HepG2 (cell line): ENCODE measurements around the gene LDAH. TPM values are rescaled to one million over a fixed set of nuclear protein-coding genes. Genes with fewer than 3 reads are reported as not detected.

Experiments
- ARID5B ChIP-seq: IDR thresholded peaks from 2 replicates; pipeline ENCODE4 v1.4.0; 2020; ENCODE audit warnings: mild to moderate bottlenecking, missing genetic modification reagents
- ATRX ChIP-seq: sonication (generic); formaldehyde crosslinking; IDR thresholded peaks from 2 replicates; pipeline ENCODE4 v1.4.0; 2020; ENCODE audit warnings: missing genetic modification reagents, borderline replicate concordance
- E2F2 ChIP-seq: sonication (generic); formaldehyde crosslinking; IDR thresholded peaks from 2 replicates; pipeline ENCODE4 v1.4.0; 2020; ENCODE audit warnings: missing genetic modification reagents, borderline replicate concordance
- GABPA ChIP-seq, 2 experiments: IDR thresholded peaks; 2 replicates each; pipeline ENCODE4 v1.6.1; 2011 to 2016; ENCODE audit warnings: low read depth in 2 of 2, low read length in 1 of 2, missing biosample characterization in 1 of 2, missing genetic modification characterization in 1 of 2
- HHEX ChIP-seq: IDR thresholded peaks from 2 replicates; pipeline ENCODE4 v1.6.1; 2016; ENCODE audit warnings: control low read depth
- JDP2 ChIP-seq: sonication (generic); formaldehyde crosslinking; IDR thresholded peaks from 2 replicates; pipeline ENCODE4 v1.8.1; 2022; ENCODE audit warnings: missing genetic modification reagents, borderline replicate concordance
- LBX2 ChIP-seq: sonication (generic); formaldehyde crosslinking; IDR thresholded peaks from 2 replicates; pipeline ENCODE4 v1.5.0; 2020; ENCODE audit warnings: missing genetic modification reagents, mild to moderate bottlenecking, borderline replicate concordance
- PAX8 ChIP-seq: sonication (generic); formaldehyde crosslinking; IDR thresholded peaks from 2 replicates; pipeline ENCODE4 v1.8.0; 2022; ENCODE audit warnings: mild to moderate bottlenecking, missing genetic modification reagents, borderline replicate concordance
- PBX2 ChIP-seq: IDR thresholded peaks from 2 replicates; pipeline ENCODE4 v1.6.1; 2016; ENCODE audit warnings: control low read depth
- RFX3 ChIP-seq: IDR thresholded peaks from 2 replicates; pipeline ENCODE4 v1.6.1; 2016; ENCODE audit warnings: missing biosample characterization, missing genetic modification reagents
- U2AF1 ChIP-seq: fragments of 200-400 bp; formaldehyde crosslinking; optimal IDR thresholded peaks from 2 replicates; pipeline ENCODE3; 2017; ENCODE audit warnings: mild to moderate bottlenecking, low read depth, low read length
- ZNF121 ChIP-seq: sonication (generic); formaldehyde crosslinking; IDR thresholded peaks from 2 replicates; pipeline ENCODE4 v1.5.0; 2020; ENCODE audit warnings: mild to moderate bottlenecking, missing genetic modification reagents
- ZNF235 ChIP-seq: sonication (generic); formaldehyde crosslinking; IDR thresholded peaks from 2 replicates; pipeline ENCODE4 v1.8.1; 2023; ENCODE audit warnings: mild to moderate bottlenecking, missing genetic modification reagents, borderline replicate concordance
- ZNF24 ChIP-seq: fragments of 450-650 bp; IDR thresholded peaks from 2 replicates; pipeline ENCODE4 v1.6.1; 2017; ENCODE audit warnings: antibody characterized with exemption, mild to moderate bottlenecking
- ZNF260 ChIP-seq: sonication (generic); formaldehyde crosslinking; IDR thresholded peaks from 2 replicates; pipeline ENCODE4 v1.4.0; 2020; ENCODE audit warnings: missing genetic modification reagents, low read depth, mild to moderate bottlenecking, borderline replicate concordance
- ZNF780A ChIP-seq: sonication (generic); formaldehyde crosslinking; IDR thresholded peaks from 2 replicates; pipeline ENCODE4 v1.8.0; 2022; ENCODE audit warnings: mild to moderate bottlenecking, missing genetic modification reagents, moderate library complexity
- ZSCAN29 ChIP-seq: sonication (generic); formaldehyde crosslinking; conservative IDR thresholded peaks from 2 replicates; pipeline ENCODE4 v1.4.0; 2020; ENCODE audit warnings: mild to moderate bottlenecking, missing genetic modification reagents
- polyA plus RNA-seq, 8 experiments: library from polyadenylated mRNA; depleted of rRNA in 3 of 8; stranded (reverse) in 7 of 8; unstranded in 1 of 8; fragments of >200 nt; fragmentation: Illumina TruSeq in 4 of 8; extraction: Trizol in 4 of 8; gene quantifications; 2 replicates each; pipeline versions ENCODE4 v1.2.1 to v1.2.3, GENCODE V29; 2011 to 2016; ENCODE audit warnings: low read depth in 4 of 8, missing spikeins in 1 of 8, mixed read lengths in 1 of 8; ENCODE audit not compliant: insufficient read depth in 1 of 8
- total RNA-seq, 5 experiments: library from RNA; depleted of rRNA; stranded (reverse); fragments of >200 nt; fragmentation: Illumina TruSeq; extraction: Trizol; gene quantifications; 2 replicates each; pipeline ENCODE4 v1.2.3, GENCODE V29; 2016; ENCODE audit warnings: low read depth in 1 of 5

LDAH gene
- total and polyA plus RNA-seq, 2 of the 13 experiments (the other 11 are each of a cell fraction or from before 2014, with no cell fraction given), result 28.8 to 46.2 TPM

GRCh38 chr2:20664431-20665242 is 158.3 kb downstream of the LDAH start (continued):
- TF ChIP-seq ARID5B (CRISPR knock-in tag) (no peak; the same call in 1 of the 2 replicates), GABPA (IDR thresholded peaks at IDR 0.05; ENCODE audit: low read depth, low read length) (no peak), GABPA (CRISPR knock-in tag; IDR thresholded peaks at IDR 0.05; ENCODE audit: low read depth) (no peak), E2F2 (CRISPR knock-in tag) (no peak), ZNF235 (CRISPR knock-in tag) (no peak), RFX3 (CRISPR knock-in tag) (no peak), LBX2 (no peak), ZNF24 (no peak), PBX2 (CRISPR knock-in tag) (0 out of 2 replicates have a peak, but pooled peaks have one; percentile 61), PAX8 (CRISPR knock-in tag) (no peak), U2AF1 (no peak), ZNF780A (CRISPR knock-in tag) (no peak), ZSCAN29 (CRISPR knock-in tag) (no peak), HHEX (CRISPR knock-in tag) (no peak), JDP2 (CRISPR knock-in tag) (no peak), ZNF260 (CRISPR knock-in tag) (no peak), ATRX (CRISPR knock-in tag) (no peak), ZNF121 (no peak)
